ENCODE measurements around the gene SETBP1.

The SETBP1 gene

GRCh38 chr18:44638034-44638540, 42.6 kb upstream of the SETBP1 start:
- no peak for DNase-seq
- H3K27me3 ChIP-seq (replicated peaks): no peaks in the 10 kb centered on the region
- TF ChIP-seq CTCF (IDR thresholded peaks at IDR 0.05; ENCODE audit: low read depth, low read length, missing control alignments): no peak
- in situ Hi-C loops (cut with HindIII; ENCODE audit: low pct_ligation_motif_present, low sequenced_read_pairs): no loop called here
- H3K27ac ChIP-seq: no peak overlapping the region
- no peak overlapping the region for H3K4me3 ChIP-seq (ENCODE audit: low read depth, low read length)
- no peaks in the 10 kb centered on the region for H3K36me3 ChIP-seq (replicated peaks)

GRCh38 chr18:44638811-44639210, 41.9 kb upstream of the SETBP1 start:
- Histone ChIP-seq H3K27ac (no peak overlapping the region), H3K27me3 (replicated peaks) (no peaks in the 10 kb centered on the region), H3K36me3 (replicated peaks) (no peaks in the 10 kb centered on the region), H3K4me3 (ENCODE audit: low read depth, low read length) (no peak overlapping the region)
- in situ Hi-C loops (cut with HindIII; ENCODE audit: low pct_ligation_motif_present, low sequenced_read_pairs): no loop called here
- no peak for DNase-seq
- TF ChIP-seq CTCF (IDR thresholded peaks at IDR 0.05; ENCODE audit: low read depth, low read length, missing control alignments): no peak

GRCh38 chr18:44643004-44643403, 37.7 kb upstream of the SETBP1 start:
- no peak overlapping the region for H3K27ac ChIP-seq
- DNase-seq: no peak
- in situ Hi-C loops (cut with HindIII; ENCODE audit: low pct_ligation_motif_present, low sequenced_read_pairs): no loop called here
- no peaks in the 10 kb centered on the region for H3K27me3 ChIP-seq (replicated peaks)
- no peaks in the 10 kb centered on the region for H3K36me3 ChIP-seq (replicated peaks)
- TF ChIP-seq CTCF (IDR thresholded peaks at IDR 0.05; ENCODE audit: low read depth, low read length, missing control alignments): no peak
- H3K4me3 ChIP-seq (ENCODE audit: low read depth, low read length): no peak overlapping the region

- Histone ChIP-seq H3K4me3 (ENCODE audit: low read depth, low read length) (no peak overlapping the region), H3K36me3 (replicated peaks) (no peaks in the 10 kb centered on the region), H3K27me3 (replicated peaks) (no peaks in the 10 kb centered on the region), H3K27ac (no peak overlapping the region)
- in situ Hi-C loops (cut with HindIII; ENCODE audit: low pct_ligation_motif_present, low sequenced_read_pairs): no loop called here
- peak; percentile 89 for DNase-seq
- no peak for TF ChIP-seq CTCF (IDR thresholded peaks at IDR 0.05; ENCODE audit: low read depth, low read length, missing control alignments)
Measured at GRCh38 chr18:44651478-44651877, 29.2 kb upstream of the SETBP1 start.

GRCh38 chr18:44651918-44652572, 28.6 kb upstream of the SETBP1 start:
- in situ Hi-C loops (cut with HindIII; ENCODE audit: low pct_ligation_motif_present, low sequenced_read_pairs): no loop called here
- DNase-seq: no peak
- H3K36me3 ChIP-seq (replicated peaks): no peaks in the 10 kb centered on the region
- no peak for TF ChIP-seq CTCF (IDR thresholded peaks at IDR 0.05; ENCODE audit: low read depth, low read length, missing control alignments)
- no peak overlapping the region for H3K4me3 ChIP-seq (ENCODE audit: low read depth, low read length)
- no peaks in the 10 kb centered on the region for H3K27me3 ChIP-seq (replicated peaks)
- H3K27ac ChIP-seq: peak overlapping the region; percentile 33

GRCh38 chr18:44652722-44653121, 28.0 kb upstream of the SETBP1 start:
- peak; percentile 12 for DNase-seq
- no peaks in the 10 kb centered on the region for H3K27me3 ChIP-seq (replicated peaks)
- in situ Hi-C loops (cut with HindIII; ENCODE audit: low pct_ligation_motif_present, low sequenced_read_pairs): no loop called here
- TF ChIP-seq CTCF (IDR thresholded peaks at IDR 0.05; ENCODE audit: low read depth, low read length, missing control alignments): no peak
- no peaks in the 10 kb centered on the region for H3K36me3 ChIP-seq (replicated peaks)
- H3K4me3 ChIP-seq (ENCODE audit: low read depth, low read length): no peak overlapping the region
- H3K27ac ChIP-seq: no peak overlapping the region
